Measurements from ENCODE around the gene ATG2B.
"Not testable (repeated sequence)": the region's sequence is repeated elsewhere in the genome, so short reads cannot be mapped to it uniquely, and the experiment has no call there.

The ATG2B gene

DNA sequence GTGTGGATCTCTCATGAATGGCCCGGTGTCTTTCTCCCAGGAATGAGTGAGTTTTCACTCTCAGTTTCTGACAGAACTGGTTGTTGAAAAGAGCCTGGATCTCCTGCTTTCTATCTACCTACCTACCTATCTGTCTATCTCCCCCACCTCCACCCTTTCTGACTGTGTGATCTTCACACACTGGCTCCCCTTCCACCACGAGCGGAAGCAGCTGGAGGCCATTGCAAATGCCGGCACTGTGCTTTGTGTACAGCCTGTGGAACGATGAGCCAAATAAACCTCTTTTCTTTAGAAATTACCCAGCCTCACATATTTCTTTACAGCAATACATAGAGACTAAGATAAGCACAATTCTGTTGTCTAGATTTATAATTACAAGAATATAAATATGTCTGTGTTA is 7.4 kb upstream of the ATG2B start:
- DNase-seq: no peak

DNA sequence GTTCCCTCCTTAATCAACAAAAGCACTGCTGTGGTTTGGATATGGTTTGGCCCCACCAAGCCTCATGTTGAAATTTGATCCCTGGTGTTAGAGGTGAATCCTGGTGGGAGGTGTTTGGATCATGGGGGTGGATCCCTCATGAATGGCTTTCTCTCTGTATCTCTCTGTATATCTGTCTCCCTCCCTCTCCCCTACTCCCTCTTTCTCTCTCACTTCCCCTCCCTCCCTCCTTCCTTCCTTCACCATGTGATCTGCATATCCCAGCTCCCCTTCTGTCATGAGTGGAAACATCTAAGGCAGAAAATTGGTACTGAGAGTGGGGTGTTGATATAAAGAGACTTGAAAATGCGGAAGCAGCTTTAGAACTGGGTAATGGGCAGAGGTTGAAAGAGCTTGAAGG is 5.4 kb upstream of the ATG2B start:
- DNase-seq: no peak

DNA sequence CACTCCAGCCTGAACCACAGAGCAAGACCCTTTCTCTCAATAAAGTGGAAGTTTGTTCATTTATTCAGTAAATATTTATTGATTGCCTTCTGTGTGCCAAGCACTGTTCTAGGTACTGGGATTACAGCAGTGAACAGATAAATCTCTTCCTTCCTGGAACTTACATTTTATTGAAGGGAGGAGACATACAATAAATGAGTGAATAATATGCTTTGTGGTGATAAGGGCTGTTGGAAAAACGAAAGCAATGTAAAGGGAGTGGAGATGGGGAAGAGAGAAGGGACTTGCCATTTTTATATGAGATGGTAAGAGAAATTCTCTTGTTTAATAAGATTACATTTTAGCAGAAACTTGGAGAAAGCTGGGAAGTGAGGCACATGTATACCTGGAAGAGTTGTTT is 1.8 kb upstream of the ATG2B start:
- no peak for DNase-seq

DNA sequence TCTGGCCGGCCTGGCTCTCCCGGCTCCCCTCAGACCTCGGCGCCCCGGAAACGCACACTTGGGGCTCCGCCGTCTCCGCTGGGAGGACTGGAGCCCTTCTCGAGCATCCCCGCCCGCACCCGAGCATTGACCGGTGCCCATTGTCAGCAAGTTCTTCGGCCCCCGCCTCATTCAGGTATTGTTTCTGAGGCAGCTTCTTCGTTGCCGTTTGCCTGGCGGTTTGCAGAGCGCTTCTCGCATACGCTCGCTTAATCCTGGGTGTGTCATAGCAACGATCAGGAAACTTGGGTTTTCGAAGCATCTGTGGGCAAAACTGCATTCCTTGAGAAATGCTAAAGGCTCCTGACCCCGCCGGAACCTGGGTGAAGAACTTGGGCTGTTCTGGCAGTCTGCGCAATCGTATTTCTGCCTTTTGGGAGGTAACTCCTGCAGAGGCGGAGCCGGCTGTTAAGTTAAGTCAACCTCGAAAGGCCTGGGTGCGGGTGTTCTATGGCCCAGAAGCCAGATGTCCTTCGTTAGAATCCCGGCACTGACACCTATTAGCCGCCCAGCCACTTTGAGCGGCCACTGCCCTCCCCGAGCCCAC is 703 bp upstream of the ATG2B start:
- peak; percentile 43 for DNase-seq

DNA sequence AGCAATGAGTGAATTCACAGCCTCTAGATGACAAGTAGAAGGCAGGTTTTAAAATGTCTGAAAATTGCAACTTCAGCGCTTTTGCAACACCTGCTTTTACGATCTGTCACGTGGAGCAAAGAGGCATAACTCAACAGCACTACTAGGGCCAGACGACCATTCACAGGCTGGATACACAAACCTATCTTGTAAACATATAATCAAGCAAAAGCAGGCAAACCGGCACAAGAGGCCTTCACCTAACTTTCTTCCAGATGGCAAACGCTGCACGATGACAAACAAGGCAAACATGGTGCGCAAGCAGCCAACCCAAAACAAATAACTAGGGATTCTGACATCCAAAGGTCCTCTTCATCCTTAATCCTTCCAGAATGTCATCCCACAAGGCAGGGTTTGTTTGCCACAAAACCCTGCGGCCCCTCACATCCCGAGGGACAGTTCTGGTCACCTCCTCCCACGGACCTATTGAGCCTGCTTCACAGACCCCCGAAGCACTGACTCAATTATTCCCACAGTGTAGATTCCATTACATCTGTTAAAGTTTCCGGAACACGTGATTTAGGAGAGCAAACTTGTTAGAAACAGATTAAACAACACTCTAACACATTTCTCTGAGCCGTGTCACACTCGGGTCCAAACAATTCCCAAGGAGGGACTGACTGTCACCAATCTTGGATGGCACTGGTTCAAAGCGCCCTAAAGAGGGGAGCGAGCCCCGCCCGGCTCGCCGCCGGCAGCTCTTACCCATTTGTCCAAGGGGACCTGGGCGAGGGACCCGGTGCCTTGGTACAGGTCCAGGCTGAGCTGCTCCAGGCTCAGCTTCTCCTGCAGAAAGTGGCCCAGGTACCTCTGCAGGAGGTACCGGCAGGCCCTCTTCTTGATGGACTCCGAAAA is 823 bp downstream of the ATG2B start:
- peak; percentile 65 for DNase-seq

DNA sequence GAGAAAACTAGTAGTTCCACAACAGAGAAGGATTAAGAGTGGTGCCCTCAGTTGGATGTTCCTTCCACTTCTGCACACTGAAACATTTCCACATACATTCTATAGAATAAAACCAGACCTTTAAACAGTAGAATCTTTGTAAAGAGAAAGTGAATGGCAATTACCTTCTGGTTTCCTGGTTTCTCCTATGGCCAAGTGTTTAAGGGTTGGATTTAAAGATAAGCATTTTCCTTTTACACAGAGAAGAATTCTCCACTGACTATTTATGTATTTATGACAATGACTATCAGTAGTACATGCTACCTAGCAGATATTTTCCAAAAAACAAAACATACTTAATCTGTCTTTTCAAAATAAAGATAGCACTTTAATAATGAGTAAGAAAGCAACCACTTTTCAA is 3.2 kb downstream of the ATG2B start:
- no peak for DNase-seq

DNA sequence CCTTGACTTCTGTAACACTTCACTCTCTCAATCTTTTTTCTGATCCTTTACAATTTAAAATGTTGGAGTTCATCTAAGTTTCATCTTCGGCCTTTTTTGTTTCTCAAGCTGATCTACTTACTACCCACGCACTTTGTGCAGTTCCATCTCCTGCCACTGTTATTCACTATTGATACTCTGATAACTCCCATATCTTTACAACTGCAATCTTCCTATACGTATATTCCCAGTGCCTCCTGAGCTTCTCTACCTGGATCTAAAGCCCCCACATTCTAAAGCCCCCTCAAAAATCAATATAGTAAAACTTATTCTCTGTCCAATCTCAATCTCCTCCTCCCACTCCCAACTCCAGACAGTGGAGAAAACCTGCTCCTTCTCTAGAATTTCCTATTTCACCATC is 5.9 kb downstream of the ATG2B start:
- DNase-seq: no peak

DNA sequence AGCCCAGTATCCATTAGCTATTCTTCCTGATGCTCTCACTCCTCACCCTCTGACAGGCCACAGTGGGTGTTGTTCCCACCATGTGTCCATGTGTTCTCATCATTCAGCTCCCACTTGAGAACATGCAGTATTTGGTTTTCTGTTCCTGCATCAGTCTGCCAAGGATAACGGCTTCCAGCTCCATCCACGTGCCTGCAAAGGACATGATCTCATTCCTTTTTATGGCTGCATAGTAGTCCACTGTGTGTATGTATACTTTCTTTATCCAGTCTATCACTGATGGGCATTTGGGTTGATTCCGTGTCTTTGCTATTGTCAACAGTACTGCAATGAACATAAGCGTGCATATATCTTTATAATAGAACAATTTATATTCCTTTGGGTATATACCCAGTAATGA is 8.9 kb downstream of the ATG2B start:
- no peak for DNase-seq

DNA sequence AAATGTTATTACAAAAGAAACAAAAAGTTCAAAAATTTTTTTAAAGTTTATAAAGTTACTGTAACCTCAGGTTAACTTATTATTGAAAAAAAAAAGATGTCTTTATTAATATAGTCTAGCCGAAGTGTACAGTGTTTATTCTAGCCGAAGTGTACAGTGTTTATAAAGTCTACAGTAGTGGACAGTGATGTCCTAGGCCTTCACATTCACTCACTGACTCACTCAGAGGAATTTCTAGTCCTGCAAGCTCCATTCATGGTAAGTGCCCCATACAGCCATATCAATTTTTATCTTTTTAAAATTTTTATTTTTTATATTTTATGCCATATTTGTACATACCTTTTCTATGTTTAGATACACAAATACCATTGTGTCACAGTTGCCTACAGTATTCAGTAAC is 10.4 kb downstream of the ATG2B start:
- DNase-seq: no peak

DNA sequence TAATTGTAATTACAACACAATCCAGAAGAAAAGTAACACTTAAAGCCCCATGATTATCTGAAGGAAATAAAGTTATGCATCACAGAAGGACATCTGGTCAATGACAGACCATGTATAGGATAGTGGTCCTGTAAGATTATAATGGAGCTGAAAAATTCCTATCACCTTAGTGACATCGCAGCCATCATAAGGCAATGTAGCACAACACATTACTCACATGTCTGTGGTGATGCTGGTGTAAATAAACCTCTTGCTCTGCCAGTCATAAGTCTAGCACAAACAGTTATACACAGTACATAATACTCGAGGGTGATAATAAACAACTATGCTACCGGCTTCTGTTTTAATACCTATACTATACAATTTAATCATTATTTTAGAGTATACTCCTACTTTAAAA is 11.2 kb downstream of the ATG2B start:
- DNase-seq: no peak

DNA sequence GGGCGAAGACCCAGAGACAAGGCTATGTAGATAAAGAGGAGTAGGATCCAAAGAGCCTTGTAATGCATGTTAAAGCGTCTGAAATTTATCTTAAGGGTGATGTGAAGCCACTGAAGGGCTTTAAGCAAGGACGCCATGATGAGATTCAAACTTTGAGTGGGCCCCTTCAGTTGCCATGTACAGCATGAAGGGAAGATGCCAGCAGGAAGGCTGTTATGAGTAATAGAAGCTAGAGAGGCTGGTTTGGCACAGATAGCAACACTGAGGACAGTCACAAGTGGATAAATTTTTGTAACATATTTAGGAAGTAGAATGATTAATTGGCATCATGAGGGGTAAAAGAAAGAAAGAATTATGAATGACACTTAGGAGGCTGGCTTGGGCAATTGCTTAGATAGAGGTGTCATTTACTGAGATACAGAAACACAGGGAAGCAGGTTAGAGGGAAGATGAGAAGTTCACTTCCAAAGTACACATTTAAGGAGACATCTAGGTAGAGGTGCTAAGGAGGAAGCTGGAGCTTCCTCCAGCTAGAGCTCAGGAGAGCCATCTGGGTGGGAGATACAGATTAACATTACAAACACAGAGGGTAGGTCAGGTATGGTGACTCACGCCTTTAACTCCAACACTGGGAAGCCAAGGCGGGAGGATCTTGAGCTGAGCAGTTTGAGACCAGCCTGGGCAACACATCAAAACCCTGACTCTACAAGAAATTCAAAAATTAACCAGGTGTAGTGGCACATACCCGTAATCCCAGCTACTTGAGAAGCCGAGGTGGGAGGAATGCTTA is 13.7 kb downstream of the ATG2B start:
- DNase-seq: no peak

DNA sequence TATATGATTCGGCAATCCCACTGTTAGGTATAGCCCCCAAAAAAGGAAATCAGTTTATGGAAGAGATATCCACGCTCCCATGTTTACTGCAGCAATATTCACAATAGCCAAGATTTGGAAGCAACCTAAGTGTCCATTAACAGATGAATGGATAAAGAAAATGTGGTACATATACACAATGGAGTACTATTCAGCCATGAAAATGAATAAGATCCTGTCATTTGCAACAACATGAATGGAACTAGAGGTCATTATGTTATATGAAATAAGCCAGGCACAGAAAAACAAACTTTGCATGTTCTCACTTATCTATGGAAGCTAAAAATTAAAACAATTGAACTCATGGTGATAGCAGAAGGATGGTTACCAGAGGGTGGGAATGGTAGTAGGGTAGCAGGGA is 15.2 kb downstream of the ATG2B start:
- not testable (repeated sequence) for DNase-seq

DNA sequence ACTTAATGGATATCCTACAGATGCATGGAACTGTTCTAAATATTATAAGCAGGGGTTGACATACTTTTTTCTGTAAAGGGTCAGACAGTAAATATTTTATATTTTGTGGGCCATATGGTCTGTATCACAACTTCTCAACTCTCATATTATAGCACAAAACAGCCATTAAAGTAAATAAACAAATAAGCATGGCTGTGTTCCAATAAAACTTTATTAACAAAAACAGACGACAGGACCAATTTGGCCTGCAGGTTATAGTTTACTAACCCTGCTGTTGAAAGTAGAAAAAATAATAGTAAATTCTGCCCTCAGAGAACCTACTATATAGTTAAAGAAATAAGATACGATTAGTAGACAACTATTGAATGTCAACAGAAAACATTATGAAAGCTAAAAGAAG is 17.5 kb downstream of the ATG2B start:
- DNase-seq: no peak

DNA sequence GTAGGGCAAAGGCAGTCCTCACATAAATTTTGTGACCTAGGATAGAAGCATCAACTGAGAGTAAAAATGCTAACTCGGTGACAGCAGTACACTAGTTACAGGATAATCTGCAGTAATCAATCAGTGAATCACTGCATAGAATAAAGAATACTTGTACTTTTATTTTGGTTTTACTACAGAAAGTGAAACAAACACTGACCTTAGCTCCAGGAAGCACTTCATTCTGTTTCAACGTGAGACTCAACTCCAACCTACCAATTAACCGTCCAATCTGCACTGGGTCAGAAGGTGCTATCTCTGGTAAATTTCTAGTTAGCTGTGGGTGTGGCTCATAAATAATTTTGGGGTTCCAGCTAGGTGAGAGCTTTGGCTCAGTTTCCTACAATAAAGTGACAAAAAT is 21.8 kb downstream of the ATG2B start:
- no peak for DNase-seq

DNA sequence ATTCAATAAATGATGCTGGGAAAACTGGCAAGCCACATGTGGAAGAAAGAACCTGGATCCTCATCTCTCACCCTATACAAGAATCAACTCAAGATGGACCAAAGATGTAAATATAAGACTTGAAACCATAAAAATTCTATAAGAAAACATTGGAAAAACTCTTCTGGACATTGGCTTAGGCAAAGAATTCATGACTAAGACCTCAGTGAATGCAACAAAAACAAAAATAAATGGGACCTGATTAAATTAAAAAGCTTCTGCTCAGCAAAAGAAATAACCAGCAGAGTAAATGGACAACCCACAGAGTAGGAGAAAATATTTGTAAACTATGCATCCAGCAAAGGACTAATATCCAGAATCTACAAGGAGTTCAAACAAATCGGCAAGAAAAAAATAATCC is 24.6 kb downstream of the ATG2B start:
- no peak for DNase-seq

DNA sequence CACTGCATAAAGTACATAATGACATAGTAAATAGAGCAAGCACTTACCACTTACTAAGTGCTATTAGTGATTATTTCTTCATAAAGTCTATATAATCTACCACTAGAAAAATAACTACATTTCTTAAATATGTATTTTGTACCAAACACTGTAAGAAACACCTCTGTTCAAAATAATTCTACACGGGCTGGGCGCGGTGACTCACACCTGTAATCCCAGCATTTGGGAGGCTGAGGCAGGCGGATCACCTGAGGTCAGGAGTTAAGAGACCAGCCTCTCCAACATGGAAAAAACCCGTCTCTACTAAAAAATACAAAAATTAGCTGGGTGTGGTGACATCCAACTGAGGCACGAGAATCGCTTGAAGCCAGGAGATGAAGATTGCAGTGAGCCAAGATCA is 38.9 kb downstream of the ATG2B start:
- no peak for DNase-seq

DNA sequence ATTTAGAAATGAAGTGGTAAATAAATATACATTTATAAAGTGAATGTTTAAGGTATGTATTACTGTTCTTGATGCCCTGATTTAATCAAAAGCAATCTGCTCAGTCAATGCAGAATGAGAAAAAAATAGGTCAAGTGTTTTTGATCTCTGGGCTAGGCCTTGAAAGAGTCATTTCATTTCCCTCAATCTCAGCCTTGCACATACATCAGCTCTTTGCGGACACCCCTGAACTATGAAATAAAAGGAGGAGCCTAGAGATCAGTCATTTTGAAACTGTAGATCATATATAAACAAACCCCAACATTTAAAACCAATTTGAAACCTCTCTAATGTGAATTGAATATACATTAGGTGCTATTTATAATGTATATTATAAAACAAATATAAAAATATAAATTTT is 42.5 kb downstream of the ATG2B start:
- no peak for DNase-seq

DNA sequence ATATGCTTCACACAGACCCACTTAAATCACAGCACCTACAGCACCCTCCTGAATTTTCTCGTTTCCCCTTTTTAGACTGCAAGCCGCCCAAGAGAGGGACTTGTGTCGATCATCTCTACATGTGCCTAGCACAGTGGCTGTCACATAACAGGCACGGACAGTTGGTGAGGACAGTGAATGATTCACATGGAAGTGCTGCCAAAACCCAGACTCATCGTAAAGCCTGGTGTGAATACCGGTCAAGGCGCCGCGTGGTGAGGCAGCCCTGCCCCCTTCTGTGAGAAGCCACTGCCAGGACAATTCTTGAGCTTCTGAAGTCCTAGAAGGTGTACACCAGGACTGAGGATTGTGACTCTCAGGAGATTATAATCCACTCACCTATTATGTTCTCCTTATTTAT is 44.3 kb downstream of the ATG2B start:
- no peak for DNase-seq

DNA sequence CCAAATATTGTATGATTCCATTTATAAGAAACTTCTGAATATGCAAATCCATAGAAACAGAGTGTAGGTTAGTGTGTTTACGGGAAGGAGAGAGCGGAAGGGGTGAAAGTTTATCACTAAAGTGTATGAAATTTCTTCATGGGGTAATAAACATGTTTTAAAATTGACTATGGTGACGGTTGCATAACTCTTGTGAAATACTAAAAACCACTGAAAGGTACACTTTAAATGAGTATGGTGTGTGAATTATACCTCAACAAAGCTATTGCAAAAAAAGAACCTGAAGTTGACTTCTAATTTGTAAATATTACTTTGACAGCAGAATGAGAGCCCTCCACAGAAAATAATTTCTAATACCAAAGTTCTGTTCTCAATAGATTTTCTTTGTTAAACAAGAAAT is 47.1 kb downstream of the ATG2B start:
- DNase-seq: no peak

DNA sequence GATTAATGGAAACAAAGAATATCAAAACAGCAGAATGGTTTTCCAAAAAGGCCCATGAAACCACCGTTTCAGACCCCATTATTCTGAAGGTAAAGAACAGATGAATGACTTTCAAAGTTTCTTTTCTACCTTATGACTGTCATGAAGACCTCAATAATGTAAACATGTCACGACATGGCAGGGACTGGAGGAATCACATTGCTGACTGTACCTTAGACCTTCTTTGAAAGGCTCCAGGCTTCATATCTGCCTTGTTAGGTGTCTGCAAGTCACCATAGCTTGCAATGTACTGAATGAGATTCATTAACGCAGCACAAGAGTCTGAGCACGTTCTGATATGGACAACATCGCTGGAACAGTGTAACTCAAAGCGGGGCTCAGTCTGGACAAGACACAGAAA is 52.2 kb downstream of the ATG2B start:
- no peak for DNase-seq

DNA sequence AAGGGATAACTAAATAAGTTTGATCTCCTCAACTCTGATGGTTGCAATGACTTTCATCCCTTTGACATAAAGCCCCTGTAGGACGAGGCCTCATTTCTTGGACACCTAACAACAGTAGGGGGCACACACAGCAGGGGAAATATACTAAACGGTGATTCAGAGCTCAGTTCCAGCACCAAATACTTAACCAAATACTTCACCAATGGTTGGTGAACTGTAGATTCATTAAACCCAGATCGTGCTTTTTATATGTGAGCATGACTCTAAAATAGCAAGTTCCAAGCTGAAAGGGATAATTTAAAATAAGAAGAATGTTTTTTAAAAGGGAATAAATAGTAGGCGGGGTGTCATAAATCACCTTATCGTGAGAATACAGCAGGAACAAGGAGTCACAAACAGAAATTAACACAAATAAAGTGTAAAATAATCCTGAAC is 53.2 kb downstream of the ATG2B start:
- no peak for DNase-seq

DNA sequence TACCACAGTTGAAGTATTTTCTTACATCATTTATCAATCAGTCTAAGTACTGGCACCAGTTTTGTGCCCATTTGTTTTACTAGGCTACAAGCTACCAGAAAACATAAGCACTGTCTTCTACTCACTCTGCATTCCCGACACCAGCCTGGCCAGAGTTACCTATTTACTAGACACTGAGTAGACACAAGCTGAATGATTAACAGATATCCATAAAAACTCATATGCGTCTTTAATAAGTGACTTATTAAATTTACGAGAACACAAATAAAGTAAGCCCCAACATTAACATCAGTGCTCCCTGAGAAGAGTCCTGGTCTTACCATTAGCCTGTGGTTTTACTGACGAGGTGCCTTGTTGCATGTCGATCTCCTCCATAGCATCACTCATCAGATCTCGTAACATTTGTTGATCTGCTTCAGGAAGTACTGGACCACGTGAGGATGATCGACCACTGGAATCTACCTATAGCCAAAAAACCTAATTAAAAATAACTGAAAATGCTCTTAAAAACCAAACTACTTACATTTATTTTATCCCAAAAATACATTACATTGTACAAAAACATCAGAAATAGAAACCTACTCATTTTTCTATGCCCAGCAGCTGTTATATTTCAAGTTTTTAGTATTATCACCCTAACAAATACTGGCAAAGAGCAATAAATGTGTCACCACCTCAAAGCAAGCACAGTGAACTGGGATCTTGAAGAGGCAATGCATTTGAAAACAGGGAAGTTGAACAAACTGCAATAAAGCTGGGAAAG is 53.8 kb downstream of the ATG2B start:
- no peak for DNase-seq

DNA sequence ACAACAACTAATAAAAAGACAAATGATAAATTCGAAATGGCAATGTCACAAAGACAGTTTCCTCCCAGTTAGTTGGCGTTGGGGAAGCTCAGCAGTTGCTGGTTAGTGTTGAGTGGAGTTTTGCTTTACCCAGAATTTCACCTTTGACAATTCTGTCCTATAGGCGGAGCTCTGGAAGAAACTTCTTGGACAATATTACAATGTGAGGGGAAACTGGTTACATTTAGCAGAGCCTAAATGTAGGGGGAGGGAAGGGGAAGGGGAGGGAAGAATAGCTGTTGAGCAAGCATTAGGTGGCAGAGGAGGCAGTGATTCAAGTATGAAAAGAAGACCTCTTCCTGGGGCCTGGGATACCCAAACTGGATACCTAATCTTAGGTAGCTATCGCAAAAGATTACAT is 55.7 kb downstream of the ATG2B start:
- no peak for DNase-seq
